Activated T-cell treated with anti-CD3 and anti-CD28 coated beads, Interleukin-2, amount 50 U/mL, for 24 hours (primary cell): Measurements from ENCODE around the gene SLC44A4.
"Not testable (repeated sequence)": the region's sequence is repeated elsewhere in the genome, so short reads cannot be mapped to it uniquely, and the experiment has no call there.

Experiments used
- DNase-seq: peaks from one replicate; pipeline ENCODE4 v3.0.0-alpha.2; 2020
- H3K27ac Mint-ChIP-seq: 2 replicates; pipeline ENCODE4 v1.8.0; 2020; ENCODE audit warnings: mild to moderate bottlenecking, mixed read lengths
- H3K27me3 Mint-ChIP-seq: 2 replicates; pipeline ENCODE4 v1.8.0; 2020; ENCODE audit warnings: mixed read lengths
- H3K36me3 Mint-ChIP-seq: 2 replicates; pipeline ENCODE4 v1.8.0; 2020; ENCODE audit warnings: low read depth, mixed read lengths
- H3K4me1 Mint-ChIP-seq: 2 replicates; pipeline ENCODE4 v1.8.0; 2020; ENCODE audit warnings: low read depth, mixed read lengths
- H3K4me3 Mint-ChIP-seq: 2 replicates; pipeline ENCODE4 v1.8.0; 2020; ENCODE audit warnings: mild to moderate bottlenecking, moderate library complexity, mixed read lengths
- H3K9me3 Mint-ChIP-seq: 2 replicates; pipeline ENCODE4 v1.8.0; 2020; ENCODE audit warnings: mixed read lengths

The SLC44A4 gene

GRCh38 chr6:31877651-31878161 lies 1.1 kb downstream of the SLC44A4 start:
- no peak for DNase-seq
- no peak overlapping the region for H3K27ac Mint-ChIP-seq
- H3K36me3 Mint-ChIP-seq, result peaks cover 37% of the 10 kb centered on the region
- H3K4me1 Mint-ChIP-seq, result no peaks in the 10 kb centered on the region
- no peak overlapping the region for H3K4me3 Mint-ChIP-seq
- no peaks in the 10 kb centered on the region for H3K9me3 Mint-ChIP-seq
- no peaks in the 10 kb centered on the region for H3K27me3 Mint-ChIP-seq

- peaks cover 32% of the 10 kb centered on the region for H3K36me3 Mint-ChIP-seq
- no peaks in the 10 kb centered on the region for H3K9me3 Mint-ChIP-seq
- no peak overlapping the region for H3K27ac Mint-ChIP-seq
- DNase-seq, result no peak
- H3K27me3 Mint-ChIP-seq, result no peaks in the 10 kb centered on the region
- H3K4me3 Mint-ChIP-seq, result no peak overlapping the region
- no peaks in the 10 kb centered on the region for H3K4me1 Mint-ChIP-seq
Measured at GRCh38 chr6:31877125-31877650, 1.6 kb downstream of the SLC44A4 start.

- no peak overlapping the region for H3K4me3 Mint-ChIP-seq
- no peaks in the 10 kb centered on the region for H3K9me3 Mint-ChIP-seq
- DNase-seq, result no peak
- no peaks in the 10 kb centered on the region for H3K27me3 Mint-ChIP-seq
- H3K36me3 Mint-ChIP-seq, result peaks cover 24% of the 10 kb centered on the region
- H3K4me1 Mint-ChIP-seq, result no peaks in the 10 kb centered on the region
- no peak overlapping the region for H3K27ac Mint-ChIP-seq
Measured at GRCh38 chr6:31876357-31876756, 2.4 kb downstream of the SLC44A4 start.

- peaks cover 2% of the 10 kb centered on the region for H3K4me1 Mint-ChIP-seq
- no peak overlapping the region for H3K4me3 Mint-ChIP-seq
- no peak overlapping the region for H3K27ac Mint-ChIP-seq
- no peaks in the 10 kb centered on the region for H3K9me3 Mint-ChIP-seq
- peaks cover 19% of the 10 kb centered on the region for H3K36me3 Mint-ChIP-seq
- H3K27me3 Mint-ChIP-seq, result no peaks in the 10 kb centered on the region
- DNase-seq, result no peak
Measured at GRCh38 chr6:31875877-31876276, 2.9 kb downstream of the SLC44A4 start.

GRCh38 chr6:31874836-31875572 lies 3.8 kb downstream of the SLC44A4 start:
- Mint-ChIP-seq H3K27ac (peak overlapping the region; percentile 40), H3K4me1 (peaks cover 2% of the 10 kb centered on the region), H3K27me3 (no peaks in the 10 kb centered on the region), H3K36me3 (peaks cover 10% of the 10 kb centered on the region), H3K4me3 (no peak overlapping the region), H3K9me3 (no peaks in the 10 kb centered on the region)
- no peak for DNase-seq

- Mint-ChIP-seq H3K27ac (no peak overlapping the region), H3K9me3 (no peaks in the 10 kb centered on the region), H3K27me3 (no peaks in the 10 kb centered on the region), H3K4me3 (no peak overlapping the region), H3K36me3 (peaks cover 3% of the 10 kb centered on the region), H3K4me1 (peaks cover 2% of the 10 kb centered on the region)
- DNase-seq, result no peak
Measured at GRCh38 chr6:31874084-31874670, 4.6 kb downstream of the SLC44A4 start.

- Mint-ChIP-seq H3K9me3 (no peaks in the 10 kb centered on the region), H3K4me3 (no peak overlapping the region), H3K27ac (no peak overlapping the region), H3K27me3 (no peaks in the 10 kb centered on the region), H3K4me1 (peaks cover 2% of the 10 kb centered on the region), H3K36me3 (no peaks in the 10 kb centered on the region)
- DNase-seq, result no peak
Measured at GRCh38 chr6:31871046-31871659, 7.6 kb downstream of the SLC44A4 start.

- Mint-ChIP-seq H3K27me3 (no peaks in the 10 kb centered on the region), H3K9me3 (no peaks in the 10 kb centered on the region), H3K27ac (no peak overlapping the region), H3K36me3 (no peaks in the 10 kb centered on the region), H3K4me1 (peaks cover 2% of the 10 kb centered on the region), H3K4me3 (no peak overlapping the region)
- DNase-seq, result no peak
Measured at GRCh38 chr6:31870385-31870921, 8.3 kb downstream of the SLC44A4 start.

- Mint-ChIP-seq H3K4me3 (no peak overlapping the region), H3K36me3 (no peaks in the 10 kb centered on the region), H3K27ac (no peak overlapping the region), H3K4me1 (peaks cover 5% of the 10 kb centered on the region), H3K9me3 (no peaks in the 10 kb centered on the region), H3K27me3 (no peaks in the 10 kb centered on the region)
- no peak for DNase-seq
Measured at GRCh38 chr6:31869343-31869742, 9.5 kb downstream of the SLC44A4 start.

GRCh38 chr6:31868658-31868971 lies 10.2 kb downstream of the SLC44A4 start:
- not testable (repeated sequence) for H3K36me3 Mint-ChIP-seq, H3K9me3 Mint-ChIP-seq, H3K27ac Mint-ChIP-seq, DNase-seq, H3K4me3 Mint-ChIP-seq, H3K27me3 Mint-ChIP-seq, H3K4me1 Mint-ChIP-seq

GRCh38 chr6:31865205-31866118 lies 13.3 kb downstream of the SLC44A4 start:
- Mint-ChIP-seq H3K36me3 (peaks cover 11% of the 10 kb centered on the region), H3K27ac (no peak overlapping the region), H3K4me3 (no peak overlapping the region), H3K27me3 (no peaks in the 10 kb centered on the region), H3K4me1 (peaks cover 28% of the 10 kb centered on the region), H3K9me3 (no peaks in the 10 kb centered on the region)
- no peak for DNase-seq

GRCh38 chr6:31864818-31865204 lies 14.0 kb downstream of the SLC44A4 start:
- no peak overlapping the region for H3K27ac Mint-ChIP-seq
- H3K27me3 Mint-ChIP-seq, result no peaks in the 10 kb centered on the region
- H3K4me3 Mint-ChIP-seq, result no peak overlapping the region
- H3K9me3 Mint-ChIP-seq, result no peaks in the 10 kb centered on the region
- peaks cover 17% of the 10 kb centered on the region for H3K36me3 Mint-ChIP-seq
- peaks cover 28% of the 10 kb centered on the region for H3K4me1 Mint-ChIP-seq
- no peak for DNase-seq

GRCh38 chr6:31864123-31864562 lies 14.7 kb downstream of the SLC44A4 start:
- Mint-ChIP-seq H3K36me3 (peaks cover 24% of the 10 kb centered on the region), H3K4me3 (peak overlapping the region; percentile 95), H3K27ac (peak overlapping the region; percentile 94), H3K4me1 (peaks cover 28% of the 10 kb centered on the region)
- H3K9me3 Mint-ChIP-seq, H3K27me3 Mint-ChIP-seq: not testable (repeated sequence)
- peak; percentile 63 for DNase-seq
